GM12872 (cell line): ENCODE results near the gene PPIP5K1.

Experiments
- TF ChIP-seq, protein P1 (sequence below): IDR thresholded peaks from 3 replicates; pipeline ENCODE4 v1.5.1; 2011; ENCODE audit warnings: low read depth, mild to moderate bottlenecking, low read length, moderate library complexity; ENCODE audit not compliant: insufficient read depth

PPIP5K1 gene

DNA sequence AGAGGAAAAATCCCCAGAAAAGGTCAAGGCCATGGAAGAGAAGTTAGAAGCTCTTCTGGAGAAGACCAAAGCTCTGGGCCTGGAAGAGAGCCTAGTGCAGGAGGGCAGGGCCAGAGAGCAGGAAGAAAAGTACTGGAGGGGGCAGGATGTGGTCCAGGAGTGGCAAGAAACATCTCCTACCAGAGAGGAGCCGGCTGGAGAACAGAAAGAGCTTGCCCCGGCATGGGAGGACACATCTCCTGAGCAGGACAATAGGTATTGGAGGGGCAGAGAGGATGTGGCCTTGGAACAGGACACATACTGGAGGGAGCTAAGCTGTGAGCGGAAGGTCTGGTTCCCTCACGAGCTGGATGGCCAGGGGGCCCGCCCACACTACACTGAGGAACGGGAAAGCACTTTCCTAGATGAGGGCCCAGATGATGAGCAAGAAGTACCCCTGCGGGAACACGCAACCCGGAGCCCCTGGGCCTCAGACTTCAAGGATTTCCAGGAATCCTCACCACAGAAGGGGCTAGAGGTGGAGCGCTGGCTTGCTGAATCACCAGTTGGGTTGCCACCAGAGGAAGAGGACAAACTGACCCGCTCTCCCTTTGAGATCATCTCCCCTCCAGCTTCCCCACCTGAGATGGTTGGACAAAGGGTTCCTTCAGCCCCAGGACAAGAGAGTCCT lies 63.6 kb downstream of the PPIP5K1 start:
- TF ChIP-seq, protein P1, sequence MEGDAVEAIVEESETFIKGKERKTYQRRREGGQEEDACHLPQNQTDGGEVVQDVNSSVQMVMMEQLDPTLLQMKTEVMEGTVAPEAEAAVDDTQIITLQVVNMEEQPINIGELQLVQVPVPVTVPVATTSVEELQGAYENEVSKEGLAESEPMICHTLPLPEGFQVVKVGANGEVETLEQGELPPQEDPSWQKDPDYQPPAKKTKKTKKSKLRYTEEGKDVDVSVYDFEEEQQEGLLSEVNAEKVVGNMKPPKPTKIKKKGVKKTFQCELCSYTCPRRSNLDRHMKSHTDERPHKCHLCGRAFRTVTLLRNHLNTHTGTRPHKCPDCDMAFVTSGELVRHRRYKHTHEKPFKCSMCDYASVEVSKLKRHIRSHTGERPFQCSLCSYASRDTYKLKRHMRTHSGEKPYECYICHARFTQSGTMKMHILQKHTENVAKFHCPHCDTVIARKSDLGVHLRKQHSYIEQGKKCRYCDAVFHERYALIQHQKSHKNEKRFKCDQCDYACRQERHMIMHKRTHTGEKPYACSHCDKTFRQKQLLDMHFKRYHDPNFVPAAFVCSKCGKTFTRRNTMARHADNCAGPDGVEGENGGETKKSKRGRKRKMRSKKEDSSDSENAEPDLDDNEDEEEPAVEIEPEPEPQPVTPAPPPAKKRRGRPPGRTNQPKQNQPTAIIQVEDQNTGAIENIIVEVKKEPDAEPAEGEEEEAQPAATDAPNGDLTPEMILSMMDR, result no peak

DNA sequence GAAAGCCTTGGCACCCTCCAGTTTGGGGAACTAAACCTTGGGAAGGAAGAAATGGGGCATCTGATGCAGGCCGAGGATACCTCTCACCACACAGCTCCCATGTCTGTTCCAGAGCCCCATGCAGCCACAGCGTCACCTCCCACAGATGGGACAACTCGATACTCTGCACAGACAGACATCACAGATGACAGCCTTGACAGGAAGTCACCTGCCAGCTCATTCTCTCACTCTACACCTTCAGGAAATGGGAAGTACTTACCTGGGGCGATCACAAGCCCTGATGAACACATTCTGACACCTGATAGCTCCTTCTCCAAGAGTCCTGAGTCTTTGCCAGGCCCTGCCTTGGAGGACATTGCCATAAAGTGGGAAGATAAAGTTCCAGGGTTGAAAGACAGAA lies 64.9 kb downstream of the PPIP5K1 start:
- TF ChIP-seq, protein P1, result no peak

DNA sequence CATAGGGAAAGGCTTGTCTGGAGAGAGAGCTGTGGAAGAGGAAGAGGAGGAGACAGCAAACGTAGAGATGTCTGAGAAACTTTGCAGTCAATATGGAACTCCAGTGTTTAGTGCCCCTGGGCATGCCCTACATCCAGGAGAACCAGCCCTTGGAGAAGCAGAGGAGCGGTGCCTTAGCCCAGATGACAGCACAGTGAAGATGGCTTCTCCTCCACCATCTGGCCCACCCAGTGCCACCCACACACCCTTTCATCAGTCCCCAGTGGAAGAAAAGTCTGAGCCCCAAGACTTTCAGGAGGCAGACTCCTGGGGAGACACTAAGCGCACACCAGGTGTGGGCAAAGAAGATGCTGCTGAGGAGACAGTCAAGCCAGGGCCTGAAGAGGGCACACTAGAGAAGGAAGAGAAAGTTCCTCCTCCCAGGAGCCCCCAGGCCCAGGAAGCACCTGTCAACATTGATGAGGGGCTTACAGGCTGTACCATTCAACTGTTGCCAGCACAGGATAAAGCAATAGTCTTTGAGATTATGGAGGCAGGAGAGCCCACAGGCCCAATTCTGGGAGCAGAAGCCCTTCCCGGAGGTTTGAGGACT lies 65.7 kb downstream of the PPIP5K1 start:
- TF ChIP-seq, protein P1, result no peak

DNA sequence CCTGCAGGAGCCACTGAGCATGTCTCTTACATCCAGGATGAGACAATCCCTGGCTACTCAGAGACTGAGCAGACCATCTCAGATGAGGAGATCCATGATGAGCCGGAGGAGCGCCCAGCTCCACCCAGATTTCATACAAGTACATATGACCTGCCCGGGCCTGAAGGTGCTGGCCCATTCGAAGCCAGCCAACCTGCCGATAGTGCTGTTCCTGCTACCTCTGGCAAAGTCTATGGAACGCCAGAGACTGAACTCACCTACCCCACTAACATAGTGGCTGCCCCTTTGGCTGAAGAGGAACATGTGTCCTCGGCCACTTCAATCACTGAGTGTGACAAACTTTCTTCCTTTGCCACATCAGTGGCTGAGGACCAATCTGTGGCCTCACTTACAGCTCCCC lies 66.4 kb downstream of the PPIP5K1 start:
- TF ChIP-seq, protein P1, result no peak

DNA sequence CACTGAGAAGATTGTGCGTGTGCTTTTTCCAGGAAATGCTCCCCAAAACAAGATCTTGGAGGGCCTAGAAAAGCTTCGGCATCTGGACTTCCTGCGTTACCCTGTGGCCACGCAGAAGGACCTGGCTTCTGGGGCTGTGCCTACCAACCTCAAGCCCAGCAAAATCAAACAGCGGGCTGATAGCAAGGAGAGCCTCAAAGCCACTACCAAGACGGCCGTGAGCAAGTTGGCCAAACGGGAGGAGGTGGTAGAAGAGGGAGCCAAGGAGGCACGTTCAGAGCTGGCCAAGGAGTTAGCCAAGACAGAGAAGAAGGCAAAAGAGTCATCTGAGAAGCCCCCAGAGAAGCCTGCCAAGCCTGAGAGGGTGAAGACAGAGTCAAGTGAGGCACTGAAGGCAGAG lies 67.8 kb downstream of the PPIP5K1 start:
- TF ChIP-seq, protein P1, result no peak

DNA sequence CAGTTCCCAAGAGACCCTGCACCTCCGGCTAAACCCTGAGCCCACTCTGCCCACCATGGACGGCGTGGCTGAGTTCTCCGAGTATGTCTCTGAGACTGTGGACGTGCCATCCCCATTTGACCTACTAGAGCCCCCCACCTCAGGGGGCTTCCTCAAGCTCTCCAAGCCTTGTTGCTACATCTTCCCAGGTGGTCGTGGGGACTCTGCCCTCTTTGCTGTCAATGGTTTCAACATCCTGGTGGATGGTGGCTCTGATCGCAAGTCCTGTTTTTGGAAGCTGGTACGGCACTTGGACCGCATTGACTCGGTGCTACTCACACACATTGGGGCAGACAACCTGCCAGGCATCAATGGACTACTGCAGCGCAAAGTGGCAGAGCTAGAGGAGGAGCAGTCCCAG lies 68.6 kb downstream of the PPIP5K1 start:
- TF ChIP-seq, protein P1, result no peak

DNA sequence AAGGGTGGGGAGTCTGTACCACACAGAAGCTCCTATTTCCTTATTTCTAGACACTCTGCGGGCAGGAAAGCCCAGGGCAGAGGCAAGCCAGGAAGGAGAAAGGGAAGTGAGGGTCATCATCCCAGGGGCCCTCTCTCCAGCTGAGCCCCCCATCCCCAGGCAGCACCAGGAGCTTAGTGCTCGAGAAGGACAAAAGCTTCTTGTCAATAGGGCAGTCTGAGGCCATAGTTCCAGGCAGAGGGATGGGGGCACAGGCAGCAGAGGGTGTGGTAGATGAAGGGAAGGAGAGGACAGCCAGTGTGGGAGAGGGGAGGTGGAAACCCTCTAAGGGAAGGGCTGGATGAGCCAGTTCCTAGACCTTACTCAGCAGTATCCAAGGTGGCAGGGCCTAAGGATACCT lies 69.9 kb downstream of the PPIP5K1 start:
- TF ChIP-seq, protein P1, result no peak
